Activated T-cell treated with anti-CD3 and anti-CD28 coated beads, Interleukin-2, amount 50 U/mL, for 48 hours (primary cell): ENCODE measurements around the gene SLC6A20.

Experiments
- DNase-seq, 2 experiments: peaks; one replicate each; pipeline ENCODE4 v3.0.0-alpha.2; 2020

Gene SLC6A20

DNA sequence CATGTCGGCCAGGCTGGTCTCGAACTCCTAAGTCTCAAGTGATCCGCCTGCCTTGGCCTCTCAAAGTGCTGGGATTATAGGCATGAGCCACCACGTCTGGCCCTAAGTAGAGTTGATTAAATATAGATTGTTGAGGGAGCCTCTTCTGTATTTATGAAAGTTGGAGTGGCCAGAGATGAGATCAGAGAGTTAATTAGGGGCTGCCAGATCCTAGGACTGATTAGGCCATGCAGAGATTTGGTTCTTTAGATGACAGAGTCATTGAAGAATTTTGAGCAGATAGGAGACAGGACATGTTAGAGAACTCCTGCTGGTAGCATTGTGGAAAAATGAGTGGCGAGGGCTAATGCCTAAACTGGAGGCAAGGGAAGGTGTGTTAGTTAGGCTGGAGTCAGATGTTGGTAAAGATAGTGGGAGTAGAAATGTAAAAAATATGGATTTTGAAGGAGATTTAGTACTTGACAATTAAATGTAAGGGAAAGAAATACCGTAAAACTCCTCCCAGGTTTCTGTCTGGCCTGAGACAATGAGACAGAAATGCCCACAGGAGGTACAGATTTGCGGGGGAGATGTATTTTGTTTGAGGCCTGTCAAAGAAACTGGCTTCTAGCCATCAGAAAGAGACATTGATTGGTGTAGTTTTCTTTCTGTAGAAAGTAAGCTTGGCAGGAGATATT is 83.8 kb downstream of the SLC6A20 start:
- DNase-seq: no peak

DNA sequence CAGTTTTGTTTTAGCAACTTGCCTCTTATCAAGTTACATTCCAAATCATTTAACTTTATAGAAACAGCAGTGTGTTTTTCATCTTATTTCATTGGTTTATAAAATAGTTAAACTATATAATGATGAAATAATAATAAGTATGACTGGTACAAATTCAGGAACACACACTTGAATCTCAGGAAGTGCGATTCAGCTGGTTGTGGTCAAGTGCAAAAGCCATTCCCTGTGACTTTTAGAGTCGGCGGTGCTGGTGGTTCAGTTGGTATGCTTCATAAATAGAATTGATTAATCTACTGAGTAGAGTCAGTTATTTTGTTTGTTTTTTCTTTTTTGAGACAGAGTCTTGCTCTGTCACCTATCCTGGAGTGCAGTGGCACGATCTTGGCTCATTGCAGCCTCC is 84.4 kb downstream of the SLC6A20 start:
- no peak for DNase-seq

DNA sequence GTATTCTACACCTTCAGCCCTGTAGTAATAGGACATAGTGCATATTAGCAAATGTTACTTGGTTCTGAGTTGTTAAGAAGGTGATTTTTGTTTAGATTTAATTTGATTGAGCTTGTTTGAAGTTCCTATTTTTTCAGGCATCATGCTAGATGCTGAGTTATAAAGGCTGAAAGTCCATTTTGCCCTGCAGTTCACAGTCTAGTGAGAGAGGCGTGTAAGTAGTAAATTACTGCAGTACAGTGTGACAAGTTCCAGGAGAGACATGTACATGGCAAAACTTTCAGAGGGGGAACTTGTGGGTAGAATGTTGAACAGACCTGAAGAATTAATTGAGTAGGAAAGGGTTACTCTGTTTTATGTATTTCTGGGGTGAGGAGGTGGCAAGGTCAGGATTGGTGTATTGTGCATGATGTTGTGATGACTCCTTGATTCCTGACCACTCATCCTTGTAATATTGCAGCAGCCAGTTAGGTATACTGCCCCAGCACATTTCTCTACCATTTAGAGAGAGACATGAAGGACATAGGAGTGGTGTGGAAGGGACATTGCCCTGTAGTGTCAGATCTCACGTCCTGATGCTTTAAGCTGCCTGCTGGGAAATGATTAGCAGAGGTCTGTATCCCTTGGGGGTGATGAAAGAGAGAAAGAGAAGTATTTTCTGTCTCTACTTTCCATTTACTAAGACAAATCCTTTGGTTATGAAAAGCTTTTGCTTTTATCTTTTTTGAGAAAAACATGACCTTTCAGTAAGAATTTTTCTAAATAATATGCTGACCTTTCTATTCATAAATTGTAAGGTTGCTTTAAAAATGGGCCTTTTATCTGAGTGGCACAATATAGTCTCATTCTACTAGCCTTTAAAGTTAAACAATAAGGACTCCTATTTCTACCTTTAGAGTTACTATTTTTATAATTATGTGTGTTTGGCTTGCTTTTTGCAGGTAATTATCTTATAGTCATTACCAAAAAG is 90.2 kb downstream of the SLC6A20 start:
- no peak for DNase-seq
